CD4-positive, alpha-beta T cell (primary cell): Measurements from ENCODE around the gene DNHD1. TPM values are rescaled to one million over a fixed set of nuclear protein-coding genes. Genes with fewer than 3 reads are reported as not detected.
A peak's percentile ranks its signal among the peaks of the same experiment; 100 is the strongest.

Experiments used
- ATAC-seq: fragments of 200-7000 bp; cut with Tn5 transposase; one replicate; pipeline ENCODE4 v1.10.0; 2022; ENCODE audit warnings: mild to moderate bottlenecking; ENCODE audit not compliant: poor library complexity
- CTCF ChIA-PET: fragments of 350-600 bp; sonication (Branson Sonifier 250); formaldehyde crosslinking; loops from one replicate; lab custom pipeline; 2021; ENCODE audit warnings: antibody characterized with exemption, inconsistent platforms; lab: Charles Lee
- POLR2A ChIA-PET: fragments of 350-600 bp; sonication (Branson Sonifier 250); formaldehyde crosslinking; loops from one replicate; lab custom pipeline; 2021; ENCODE audit warnings: antibody characterized with exemption, inconsistent platforms; lab: Charles Lee
- DNase-seq, 14 experiments: peaks; one replicate each; pipeline ENCODE4 v3.0.0-alpha.2; 2013 to 2020; ENCODE audit warnings: mixed read lengths in 2 of 14
- H3K27ac ChIP-seq, 2 donors: one replicate each; pipeline versions ENCODE4 v1.5.1 to v1.7.0; 2013; ENCODE audit warnings: low read length in 2 of 2, low read depth in 1 of 2, mild to moderate bottlenecking in 1 of 2
- H3K27me3 ChIP-seq, 2 experiments: 1 replicate in 1 of 2; 2 replicates in 1 of 2; pipeline versions ENCODE4 v1.6.1 to v1.7.0; 2013; ENCODE audit warnings: low read length in 2 of 2, control low read depth in 1 of 2, mild to moderate bottlenecking in 1 of 2, moderate library complexity in 1 of 2; ENCODE audit not compliant: insufficient read depth in 2 of 2, control insufficient read depth in 1 of 2
- H3K36me3 ChIP-seq: one replicate; pipeline ENCODE4 v1.6.1; 2013; ENCODE audit warnings: low read length, control low read depth; ENCODE audit not compliant: insufficient read depth
- H3K4me1 ChIP-seq: one replicate; pipeline ENCODE4 v1.6.1; 2013; ENCODE audit warnings: low read length, control low read depth; ENCODE audit not compliant: insufficient read depth
- H3K4me3 ChIP-seq: one replicate; pipeline ENCODE4 v1.5.1; 2013; ENCODE audit warnings: mild to moderate bottlenecking, low read length, moderate library complexity
- H3K9me3 ChIP-seq, 2 experiments: 1 replicate in 1 of 2; 2 replicates in 1 of 2; pipeline versions ENCODE4 v1.6.1 to v1.7.0; 2013; ENCODE audit warnings: low read length in 2 of 2, mild to moderate bottlenecking in 2 of 2, control low read depth in 1 of 2, moderate library complexity in 1 of 2; ENCODE audit not compliant: control insufficient read depth in 1 of 2, insufficient read depth in 1 of 2
- H3K27ac Mint-ChIP-seq: one replicate; pipeline ENCODE4 v1.8.0; 2020; ENCODE audit warnings: mixed read lengths
- H3K27me3 Mint-ChIP-seq: one replicate; pipeline ENCODE4 v1.8.0; 2021; ENCODE audit warnings: mixed read lengths
- H3K36me3 Mint-ChIP-seq: one replicate; pipeline ENCODE4 v1.8.0; 2021; ENCODE audit warnings: low read depth, mixed read lengths
- H3K4me1 Mint-ChIP-seq: one replicate; pipeline ENCODE4 v1.8.0; 2021; ENCODE audit warnings: low read depth, mixed read lengths
- H3K4me3 Mint-ChIP-seq: one replicate; pipeline ENCODE4 v1.8.0; 2020; ENCODE audit warnings: mild to moderate bottlenecking, mixed read lengths
- H3K9me3 Mint-ChIP-seq: one replicate; pipeline ENCODE4 v1.8.0; 2020; ENCODE audit warnings: mixed read lengths
- CTCF ChIP-seq: fragments of 200-600 bp; IDR thresholded peaks from one replicate; pipeline ENCODE4 v1.8.0; 2022; ENCODE audit warnings: antibody characterized with exemption, mild to moderate bottlenecking
- intact Hi-C, 2 experiments: fragments of 100-400 bp; cut with DNase I in 1 of 2; cut with micrococcal nuclease in 1 of 2; formaldehyde crosslinking; loops; one replicate each; pipeline versions ENCODE4 v1.15.1 to v1.9.0; 2023 to 2025; cut with DNase I, micrococcal nuclease
- total RNA-seq, 174 experiments: library from RNA in 2 of 174; stranded (reverse) in 2 of 174; gene quantifications; one replicate each; pipeline ENCODE4 v1.2.3 and lab custom pipeline; 2021 to 2026

Gene DNHD1
- total RNA-seq, 2 experiments from 2014 or later = 44.1 to 46.8 TPM

- TF ChIP-seq CTCF = no peak
- intact Hi-C loops = loop anchor here in 1 of 2 experiments (10.0 kb wide), 1 partner anchor 65 kb away; no protein-coding TSS in a partner anchor
- no peaks in the 10 kb centered on the region for H3K27me3 Mint-ChIP-seq
- H3K4me1 ChIP-seq = peaks cover 36% of the 10 kb centered on the region
- no peak overlapping the region for H3K27ac Mint-ChIP-seq
- peak overlapping the region; percentile 44 for H3K4me3 Mint-ChIP-seq
- no peak overlapping the region for H3K4me3 ChIP-seq
- ATAC-seq (no peak), DNase-seq (no peak)
- no peaks in the 10 kb centered on the region for H3K9me3 Mint-ChIP-seq
- peaks cover 60% of the 10 kb centered on the region for H3K36me3 ChIP-seq
- H3K4me1 Mint-ChIP-seq = peaks cover 36% of the 10 kb centered on the region
- ChIA-PET CTCF (no interaction called here), POLR2A (interaction anchor here (1.1 to 2.4 kb wide), 3 partner anchors 13 to 84 kb away, joined by 3 to 6 read pairs (median 5); partner anchors contain the start of genes MRPL17, TAF10 and TPP1)
- no peaks in the 10 kb centered on the region for H3K9me3 ChIP-seq
- H3K36me3 Mint-ChIP-seq = peaks cover 68% of the 10 kb centered on the region
- H3K27ac ChIP-seq = no peak overlapping the region
- no peaks in the 10 kb centered on the region for H3K27me3 ChIP-seq
These were observed 102.4 kb downstream of the DNHD1 start for GRCh38 chr11:6599449-6599848.

GRCh38 chr11:6599881-6600390 is 102.9 kb downstream of the DNHD1 start:
- ATAC-seq = no peak
- H3K27me3 Mint-ChIP-seq = no peaks in the 10 kb centered on the region
- H3K9me3 Mint-ChIP-seq = no peaks in the 10 kb centered on the region
- no peak overlapping the region for H3K27ac Mint-ChIP-seq
- Histone ChIP-seq H3K27me3 (no peaks in the 10 kb centered on the region), H3K27ac (peak overlapping the region in 1 of 2 donors; percentile 9), H3K36me3 (peaks cover 60% of the 10 kb centered on the region), H3K9me3 (no peaks in the 10 kb centered on the region), H3K4me3 (no peak overlapping the region), H3K4me1 (peaks cover 38% of the 10 kb centered on the region)
- POLR2A ChIA-PET = interaction anchor here (1.1 to 2.4 kb wide), 3 partner anchors 12 to 83 kb away, joined by 3 to 6 read pairs (median 5); partner anchors contain the start of genes MRPL17, TAF10 and TPP1
- H3K36me3 Mint-ChIP-seq = peaks cover 64% of the 10 kb centered on the region
- CTCF ChIA-PET = no interaction called here
- TF ChIP-seq CTCF = no peak
- DNase-seq = no peak
- H3K4me3 Mint-ChIP-seq = no peak overlapping the region
- intact Hi-C loops = loop anchor here (5.0 to 10.0 kb wide), 6 partner anchors 65 to 1387 kb away; partner anchors contain the start of genes ARFIP2 (in 2 of the 2), TIMM10B (in 2 of the 2), CNGA4 (in 1 of the 2) and EIF3F (in 1 of the 2)
- peaks cover 33% of the 10 kb centered on the region for H3K4me1 Mint-ChIP-seq

- Histone ChIP-seq H3K36me3 (peaks cover 50% of the 10 kb centered on the region), H3K27ac (no peak overlapping the region), H3K4me3 (no peak overlapping the region), H3K4me1 (peaks cover 49% of the 10 kb centered on the region), H3K9me3 (no peaks in the 10 kb centered on the region), H3K27me3 (no peaks in the 10 kb centered on the region)
- ATAC-seq (no peak), DNase-seq (peak in 1 of 14 experiments; percentile 6)
- H3K4me1 Mint-ChIP-seq = peaks cover 26% of the 10 kb centered on the region
- peaks cover 57% of the 10 kb centered on the region for H3K36me3 Mint-ChIP-seq
- ChIA-PET CTCF (no interaction called here), POLR2A (interaction anchor here (4.0 kb wide), 1 partner anchor 11 kb away, joined by 39 read pairs; the partner anchor contains the start of gene TAF10)
- no peak overlapping the region for H3K27ac Mint-ChIP-seq
- H3K9me3 Mint-ChIP-seq = no peaks in the 10 kb centered on the region
- no peak overlapping the region for H3K4me3 Mint-ChIP-seq
- intact Hi-C loops = loop anchor here (5.0 kb wide), 5 partner anchors 119 to 1386 kb away; partner anchors contain the start of genes ARFIP2 (in 2 of the 2), TIMM10B (in 2 of the 2), CNGA4 (in 1 of the 2) and EIF3F (in 1 of the 2)
- H3K27me3 Mint-ChIP-seq = no peaks in the 10 kb centered on the region
- no peak for TF ChIP-seq CTCF
These were observed 104.0 kb downstream of the DNHD1 start for GRCh38 chr11:6601041-6601461.
